ENCODE measurements around the gene DSG2.
A peak's percentile ranks its signal among the peaks of the same experiment; 100 is the strongest.
"Not testable (repeated sequence)": the region's sequence is repeated elsewhere in the genome, so short reads cannot be mapped to it uniquely, and the experiment has no call there.

Gene DSG2

GRCh38 chr18:31497836-31498573 is at the start of gene DSG2:
Gene DSG2 (plus strand): TSS chr18:31498177. CDS start chr18:31498252, 75 bp downstream.
- no peak for DNase-seq

GRCh38 chr18:31450409-31450808 is 47.6 kb upstream of the DSG2 start:
- no peak for DNase-seq

- DNase-seq: no peak
These were observed 46.4 kb upstream of the DSG2 start for GRCh38 chr18:31451625-31452024.

GRCh38 chr18:31454066-31454708 is 43.8 kb upstream of the DSG2 start:
- DNase-seq: no peak

- DNase-seq: no peak
These were observed 28.3 kb upstream of the DSG2 start for GRCh38 chr18:31469629-31470028.

- DNase-seq: no peak
These were observed 19.3 kb upstream of the DSG2 start for GRCh38 chr18:31478688-31479087.

GRCh38 chr18:31482051-31482450 is 15.9 kb upstream of the DSG2 start:
- no peak for DNase-seq

- no peak for DNase-seq
These were observed 14.6 kb upstream of the DSG2 start for GRCh38 chr18:31483396-31483795.

- no peak for DNase-seq
These were observed 13.5 kb upstream of the DSG2 start for GRCh38 chr18:31484461-31484860.

- no peak for DNase-seq
These were observed 11.8 kb upstream of the DSG2 start for GRCh38 chr18:31486165-31486564.

- no peak for DNase-seq
These were observed 10.5 kb upstream of the DSG2 start for GRCh38 chr18:31487246-31488015.

GRCh38 chr18:31489311-31489710 is 8.7 kb upstream of the DSG2 start:
- no peak for DNase-seq

- no peak for DNase-seq
These were observed 7.6 kb upstream of the DSG2 start for GRCh38 chr18:31490387-31490786.

GRCh38 chr18:31490833-31491232 is 7.1 kb upstream of the DSG2 start:
- no peak for DNase-seq

GRCh38 chr18:31491586-31491985 is 6.4 kb upstream of the DSG2 start:
- no peak for DNase-seq

- DNase-seq: no peak
These were observed 5.3 kb upstream of the DSG2 start for GRCh38 chr18:31492671-31493070.

- no peak for DNase-seq
These were observed 4.8 kb upstream of the DSG2 start for GRCh38 chr18:31493171-31493570.

GRCh38 chr18:31493941-31494340 is 4.0 kb upstream of the DSG2 start:
- no peak for DNase-seq

GRCh38 chr18:31494705-31495244 is 3.2 kb upstream of the DSG2 start:
- DNase-seq: not testable (repeated sequence)

- no peak for DNase-seq
These were observed 557 bp upstream of the DSG2 start for GRCh38 chr18:31497404-31497835.

GRCh38 chr18:31498574-31499524 is 872 bp downstream of the DSG2 start:
- DNase-seq: no peak

- peak; percentile 73 for DNase-seq
These were observed 2.2 kb downstream of the DSG2 start for GRCh38 chr18:31500051-31500688.

All from MV-4-11 (cell line).